K562 (cell line): ENCODE measurements around the gene DPEP2NB. TPM values are rescaled to one million over a fixed set of nuclear protein-coding genes. Genes with fewer than 3 reads are reported as not detected.

ENCODE experiments used
- CTCFL ChIP-seq: IDR thresholded peaks from 2 replicates; pipeline ENCODE4 v1.6.1; 2011; ENCODE audit warnings: borderline replicate concordance, low read depth, mild to moderate bottlenecking, moderate library complexity, low read length; ENCODE audit not compliant: insufficient read depth, poor library complexity, severe bottlenecking
- ELF4 ChIP-seq: fragments of 450-650 bp; formaldehyde crosslinking; IDR thresholded peaks from 2 replicates; pipeline ENCODE4 v1.4.0; 2022; ENCODE audit warnings: missing genetic modification characterization
- ELK1 ChIP-seq: sonication (generic); formaldehyde crosslinking; IDR thresholded peaks from 2 replicates; pipeline ENCODE4 v1.8.1; 2022; ENCODE audit warnings: missing genetic modification reagents
- HDGF ChIP-seq: fragments of 450-650 bp; IDR thresholded peaks from 2 replicates; pipeline ENCODE4 v1.6.1; 2016
- IRF2 ChIP-seq: sonication (generic); formaldehyde crosslinking; IDR thresholded peaks from 2 replicates; pipeline ENCODE4 v1.8.1; 2022; ENCODE audit warnings: mild to moderate bottlenecking, missing genetic modification reagents
- SRSF7 ChIP-seq: fragments of 200-400 bp; formaldehyde crosslinking; optimal IDR thresholded peaks from 2 replicates; pipeline ENCODE3; 2017; ENCODE audit warnings: mild to moderate bottlenecking, low read depth, low read length
- UBTF ChIP-seq, 2 experiments: IDR thresholded peaks; 2 replicates each; pipeline ENCODE4 v1.6.1; 2012; ENCODE audit warnings: improper control_type of control experiment in 2 of 2, low read depth in 2 of 2, low read length in 2 of 2, borderline replicate concordance in 1 of 2
- ZBTB33 ChIP-seq: sonication (generic); formaldehyde crosslinking; IDR thresholded peaks from 2 replicates; pipeline ENCODE4 v1.8.1; 2023; ENCODE audit warnings: mild to moderate bottlenecking, missing genetic modification reagents
- ZNF146 ChIP-seq: IDR thresholded peaks from one replicate; pipeline ENCODE4 v1.6.1; 2018; ENCODE audit warnings: missing compliant biosample characterization; ENCODE audit not compliant: unreplicated experiment
- ZNF318 ChIP-seq, 2 experiments: fragments of 450-650 bp; IDR thresholded peaks; 2 replicates each; pipeline ENCODE4 v1.6.1; 2016; ENCODE audit warnings: mild to moderate bottlenecking in 2 of 2, borderline replicate concordance in 1 of 2, low read depth in 1 of 2, moderate library complexity in 1 of 2
- polyA plus RNA-seq, 8 experiments: library from polyadenylated mRNA; depleted of rRNA in 4 of 8; stranded (reverse) in 5 of 8; unstranded in 3 of 8; fragments of >200 nt; fragmentation: Nextera tagmentation in 2 of 8; fragmentation: Illumina TruSeq in 1 of 8; extraction: Ambion mirVana in 2 of 8; extraction: Trizol in 1 of 8; gene quantifications; 2 replicates each; pipeline versions ENCODE4 v1.2.1 to v1.2.3, GENCODE V29; 2011 to 2014; ENCODE audit warnings: inconsistent platforms in 1 of 8, missing spikeins in 1 of 8
- total RNA-seq, 7 experiments: library from RNA; depleted of rRNA in 6 of 7; stranded (reverse); fragments of >200 nt in 6 of 7; fragmentation: Illumina TruSeq in 2 of 7; extraction: Trizol in 2 of 7; gene quantifications; 2 replicates each; pipeline versions ENCODE4 v1.2.1 to v1.2.3, GENCODE V29; 2011 to 2021; ENCODE audit warnings: low replicate concordance in 1 of 7

Gene DPEP2NB
- total and polyA plus RNA-seq, 9 of the 15 experiments (the other 6 are each of a cell fraction or from before 2014, with no cell fraction given): not detected

- TF ChIP-seq ZBTB33 (CRISPR knock-in tag) (peak; percentile 96), ELK1 (no peak), ZNF146 (CRISPR knock-in tag) (no peak), SRSF7 (peak; percentile 49), CTCFL (peak; percentile 47), ELF4 (CRISPR knock-in tag) (no peak), UBTF (IDR thresholded peaks at IDR 0.05; ENCODE audit: borderline replicate concordance in 1 of 2, low read depth in 2 of 2, low read length in 2 of 2) (no peak), IRF2 (no peak), HDGF (no peak), ZNF318 (IDR thresholded peaks at IDR 0.05; ENCODE audit: borderline replicate concordance in 1 of 2, low read depth in 1 of 2) (no peak)
Observed at GRCh38 chr16:67979955-67980678, 35.6 kb downstream of the DPEP2NB start, which contains the start of gene DPEP3 (continued).
